Heart left ventricle (tissue), 16 donors: ENCODE measurements around the gene UBB. TPM values are rescaled to one million over a fixed set of nuclear protein-coding genes. Genes with fewer than 3 reads are reported as not detected.
A peak's percentile ranks its signal among the peaks of the same experiment; 100 is the strongest.

ENCODE experiments used
- ATAC-seq, 4 donors: fragments of 200-7000 bp; cut with Tn5 transposase; one replicate each; pipeline ENCODE4 v1.9.1; 2020 to 2022; ENCODE audit warnings: moderate library complexity in 4 of 4, mild to moderate bottlenecking in 3 of 4, moderate number of reproducible peaks in 1 of 4
- DNase-seq, 5 donors: peaks; one replicate each; pipeline ENCODE4 v3.0.0-alpha.2; 2020
- H3K27ac ChIP-seq, 12 donors: fragments of 200-600 bp; sonication (generic) in 4 of 12; one replicate each; pipeline versions ENCODE4 v1.5.0 to v1.8.0; 2016 to 2022; ENCODE audit warnings: mild to moderate bottlenecking in 2 of 12
- H3K27me3 ChIP-seq, 9 donors: fragments of 200-600 bp; sonication (generic) in 2 of 9; one replicate each; pipeline versions ENCODE4 v1.5.1 to v1.8.0; 2016 to 2022; ENCODE audit warnings: mild to moderate bottlenecking in 3 of 9
- H3K36me3 ChIP-seq, 9 donors: fragments of 200-600 bp; sonication (generic) in 2 of 9; one replicate each; pipeline versions ENCODE4 v1.5.0 to v1.8.0; 2018 to 2022; ENCODE audit warnings: mild to moderate bottlenecking in 2 of 9
- H3K4me1 ChIP-seq, 12 donors: fragments of 200-600 bp; sonication (generic) in 4 of 12; one replicate each; pipeline versions ENCODE4 v1.5.0 to v1.8.0; 2016 to 2022; ENCODE audit warnings: mild to moderate bottlenecking in 3 of 12
- H3K4me3 ChIP-seq, 12 donors: fragments of 200-600 bp; sonication (generic) in 4 of 12; one replicate each; pipeline versions ENCODE4 v1.5.0 to v1.8.0; 2017 to 2022; ENCODE audit warnings: mild to moderate bottlenecking in 9 of 12, moderate library complexity in 4 of 12
- H3K9me3 ChIP-seq, 12 donors: fragments of 200-600 bp; sonication (generic) in 4 of 12; one replicate each; pipeline versions ENCODE4 v1.5.0 to v1.8.0; 2016 to 2022; ENCODE audit warnings: mild to moderate bottlenecking in 1 of 12
- CTCF ChIP-seq, 12 donors: fragments of 200-600 bp; sonication (generic) in 4 of 12; IDR thresholded peaks; one replicate each; pipeline versions ENCODE4 v1.5.0 to v1.8.0; 2018 to 2022; ENCODE audit warnings: antibody characterized with exemption in 12 of 12, mild to moderate bottlenecking in 5 of 12
- POLR2A ChIP-seq, 2 donors: fragments of 450-650 bp; IDR thresholded peaks; one replicate each; pipeline ENCODE4 v1.6.1; 2017; ENCODE audit warnings: antibody characterized with exemption in 2 of 2, mild to moderate bottlenecking in 2 of 2, moderate library complexity in 2 of 2
- WGBS, 4 donors: extraction: QIAGEN DNeasy Blood & Tissue Kit in 2 of 4; methylation state at CpG; one replicate each; pipeline versions ENCODE4 v1.1.5 to v1.1.7; 2013 to 2018; 5-methylcytosine and 5-hydroxymethylcytosine counted together
- intact Hi-C, 10 donors: fragments of 100-400 bp; cut with DNase I; formaldehyde crosslinking; loops; one replicate each; pipeline versions ENCODE4 v1.11.1 to v1.14.2; 2022
- polyA plus RNA-seq, 2 donors: library from polyadenylated mRNA; stranded (reverse); fragments of 200-250 nt; gene quantifications; one replicate each; pipeline ENCODE4 v1.2.3, GENCODE V29; 2013
- total RNA-seq, 9 donors: library from RNA; depleted of rRNA in 2 of 9; stranded (reverse); fragments of >200 nt in 2 of 9; fragmentation: NEBNext Ultra II Directional in 3 of 9; extraction: Animal tissue kit (Norgen Biotek cat#: 25700) in 3 of 9; gene quantifications; one replicate each; pipeline versions ENCODE4 v1.1.0 to v1.2.4, GENCODE V29; 2016 to 2023
- donor health status: ischemic (EF 13 %, LVEDD 7.1; RV severe dilation, severe dysfunction).
- donor health status: healthy with polysubstance abuse.
- donor health status: DM: no; HTN: yes; CAD: no.
- donor health status: DM: no; HTN: no; CAD: no.
- donor health status: ischemic (EF 25% LVEDD 6.9; RV normal size, moderate dysfunction).
- donor health status: ischemic (EF 25% LVEDD 5.7; RV mildly dilated, moderate dysfunction).
- donor health status: healthy.
- donor health status: DM: yes; HTN: yes; CAD: no.
- donor health status: ischemic (EF 35%, LVEDD 5.7; RV mildly dilated, moderate dysfunction).
- donor health status: nonischemic (EF 11% LVEDD 7.7; RV severe dilation, severe dysfunction).
- donor health status: DM: yes; HTN: yes; CAD: no.
- donor health status: PGD.
- donor health status: ischemic (EF 29% LVEDD 5.4; RV normal size, mild dysfunction).
- donor health status: nonischemic (EF 23%, LVEDD 6.1; RV moderate dilation, normal function).

The UBB gene
- total and polyA plus RNA-seq, 11 donors, result 665 to 2,180 (median 1,294) TPM

- Histone ChIP-seq H3K27ac (no peak overlapping the region), H3K36me3 (peaks cover 0 to 95% (median 53%) of the 10 kb centered on the region in 9 donors), H3K9me3 (no peaks in the 10 kb centered on the region), H3K4me1 (peaks cover 0 to 33% (median 10%) of the 10 kb centered on the region in 12 donors), H3K4me3 (no peak overlapping the region), H3K27me3 (no peaks in the 10 kb centered on the region)
- WGBS, 4 donors, result 90 to 94% (median 92%) methylated on average over 7 of the region's 7 CpGs
- TF ChIP-seq CTCF (IDR thresholded peaks at IDR 0.05) (no peak), POLR2A (IDR thresholded peaks at IDR 0.05) (no peak)
- DNase-seq (no peak), ATAC-seq (no peak)
- intact Hi-C loops, result no loop called here
Measured at GRCh38 chr17:16422416-16422815, 41.5 kb downstream of the UBB start.

GRCh38 chr17:16423226-16423872, 42.5 kb downstream of the UBB start:
- intact Hi-C loops, result no loop called here
- TF ChIP-seq POLR2A (IDR thresholded peaks at IDR 0.05) (no peak), CTCF (IDR thresholded peaks at IDR 0.05) (no peak)

GRCh38 chr17:16425202-16425601, 44.3 kb downstream of the UBB start:
- ATAC-seq, result no peak
- Histone ChIP-seq H3K4me1 (peaks cover 0 to 5% (median 0%) of the 10 kb centered on the region in 12 donors), H3K9me3 (no peaks in the 10 kb centered on the region), H3K4me3 (no peak overlapping the region), H3K27ac (no peak overlapping the region), H3K27me3 (no peaks in the 10 kb centered on the region), H3K36me3 (peaks cover 0 to 93% (median 54%) of the 10 kb centered on the region in 9 donors)
- WGBS, 4 donors, result 68 to 84% (median 73%) methylated on average over 6 of the region's 6 CpGs
- no peak for DNase-seq
- intact Hi-C loops, result no loop called here
- TF ChIP-seq CTCF (IDR thresholded peaks at IDR 0.05) (no peak), POLR2A (IDR thresholded peaks at IDR 0.05) (no peak)

More at GRCh38 chr17:16423226-16423872, 42.5 kb downstream of the UBB start:
- WGBS, 4 donors, result 90 to 93% (median 93%) methylated on average over 9 to 10 of the region's 10 CpGs
- no peak overlapping the region for H3K27ac ChIP-seq
- H3K36me3 ChIP-seq, result peaks cover 0 to 95% (median 51%) of the 10 kb centered on the region in 9 donors
- ATAC-seq (no peak), DNase-seq (no peak)
- peaks cover 0 to 23% (median 5%) of the 10 kb centered on the region in 12 donors for H3K4me1 ChIP-seq
- H3K9me3 ChIP-seq, result no peaks in the 10 kb centered on the region
- H3K4me3 ChIP-seq, result no peak overlapping the region
- no peaks in the 10 kb centered on the region for H3K27me3 ChIP-seq

GRCh38 chr17:16425698-16426659, 45.1 kb downstream of the UBB start:
- Histone ChIP-seq H3K4me3 (no peak overlapping the region), H3K27ac (no peak overlapping the region), H3K27me3 (no peaks in the 10 kb centered on the region), H3K36me3 (peaks cover 0 to 92% (median 47%) of the 10 kb centered on the region in 9 donors), H3K4me1 (no peaks in the 10 kb centered on the region), H3K9me3 (no peaks in the 10 kb centered on the region)
- TF ChIP-seq CTCF (IDR thresholded peaks at IDR 0.05) (no peak), POLR2A (IDR thresholded peaks at IDR 0.05) (no peak)
- 83 to 92% (median 87%) methylated on average over 17 to 20 of the region's 20 CpGs for WGBS, 4 donors
- intact Hi-C loops, result no loop called here
- ATAC-seq, result peak in 1 of 4 donors; percentile 6
- no peak for DNase-seq
